PC-9 (cell line): ENCODE results near the gene CC2D1A. TPM values are rescaled to one million over a fixed set of nuclear protein-coding genes. Genes with fewer than 3 reads are reported as not detected.

Source experiments
- BruUV-seq: library from RNA; stranded (reverse); fragments of 400-500 nt; replicated peaks from 2 replicates; lab custom pipeline; 2021; lab: Mats Ljungman, UMichigan
- CTCF ChIA-PET: fragments of 300-600 bp; sonication (Branson Sonifier 250); formaldehyde crosslinking; loops from one replicate; lab custom pipeline; 2022; ENCODE audit warnings: antibody characterized with exemption; lab: Charles Lee
- POLR2A ChIA-PET: fragments of 300-600 bp; sonication (Branson Sonifier 250); formaldehyde crosslinking; loops from one replicate; lab custom pipeline; 2022; ENCODE audit warnings: antibody characterized with exemption; ENCODE audit not compliant: unreplicated experiment; lab: Charles Lee
- DNase-seq, 2 experiments: peaks; one replicate each; pipeline versions ENCODE4 v3.0.0 to v3.0.0-alpha.2; 2015 to 2022; ENCODE audit warnings: mixed read lengths in 1 of 2
- H2AFZ ChIP-seq: fragments of 200-600 bp; sonication (generic); 2 replicates; pipeline ENCODE4 v1.8.1; 2017; ENCODE audit warnings: antibody characterized with exemption
- H3F3A ChIP-seq: fragments of 200-600 bp; sonication (generic); 2 replicates; pipeline ENCODE4 v1.8.1; 2017; ENCODE audit warnings: antibody characterized with exemption, mild to moderate bottlenecking, low read depth; ENCODE audit not compliant: insufficient read depth
- H3K27ac ChIP-seq: fragments of 200-600 bp; sonication (generic); 2 replicates; pipeline ENCODE4 v1.6.1; 2016; ENCODE audit warnings: mixed run types
- H3K27me3 ChIP-seq: fragments of 200-600 bp; sonication (generic); 2 replicates; pipeline ENCODE4 v1.6.1; 2016; ENCODE audit warnings: low read depth, mixed run types; ENCODE audit not compliant: insufficient read depth
- H3K36me3 ChIP-seq: fragments of 200-600 bp; sonication (generic); 2 replicates; pipeline ENCODE4 v1.6.1; 2016; ENCODE audit warnings: low read depth, mixed run types
- H3K4me1 ChIP-seq: fragments of 200-600 bp; sonication (generic); replicated peaks from 2 replicates; pipeline ENCODE4 v1.6.1; 2016; ENCODE audit warnings: mixed run types; ENCODE audit not compliant: insufficient read depth
- H3K4me2 ChIP-seq: fragments of 200-600 bp; sonication (generic); 2 replicates; pipeline ENCODE4 v1.6.1; 2017; ENCODE audit warnings: mixed run types
- H3K4me3 ChIP-seq: fragments of 200-600 bp; sonication (generic); 2 replicates; pipeline ENCODE4 v1.6.1; 2016; ENCODE audit warnings: mixed run types
- H3K79me2 ChIP-seq: fragments of 200-600 bp; sonication (generic); 2 replicates; pipeline ENCODE4 v1.6.1; 2017; ENCODE audit warnings: low read depth, mixed run types
- H3K9me2 ChIP-seq: fragments of 200-600 bp; sonication (generic); 2 replicates; pipeline ENCODE4 v1.8.1; 2017; ENCODE audit warnings: mild to moderate bottlenecking; ENCODE audit not compliant: insufficient read depth
- H3K9me3 ChIP-seq: fragments of 200-600 bp; sonication (generic); 2 replicates; pipeline ENCODE4 v1.8.1; 2016; ENCODE audit warnings: low read depth; ENCODE audit not compliant: insufficient read depth
- H4K20me1 ChIP-seq: fragments of 200-600 bp; sonication (generic); 2 replicates; pipeline ENCODE4 v1.8.1; 2017; ENCODE audit not compliant: insufficient read depth
- EZH2 ChIP-seq: fragments of 200-600 bp; sonication (generic); IDR thresholded peaks from 2 replicates; pipeline ENCODE4 v1.8.0; 2017; ENCODE audit warnings: antibody characterized with exemption, low read depth
- intact Hi-C: fragments of 100-400 bp; cut with micrococcal nuclease; formaldehyde crosslinking; loops from one replicate; pipeline ENCODE4 v1.10.0; 2022; ENCODE audit not compliant: unreplicated experiment
- total RNA-seq: library from RNA; stranded (reverse); gene quantifications from 2 replicates; pipeline ENCODE4 v1.2.3, GENCODE V29; 2021
- TF ChIP-seq, protein P1 (sequence below): fragments of 200-600 bp; sonication (generic); conservative IDR thresholded peaks from 2 replicates; pipeline ENCODE4 v1.6.1; 2017; ENCODE audit warnings: mixed run types, antibody characterized with exemption, mild to moderate bottlenecking, moderate library complexity

Gene CC2D1A
- total RNA-seq, 1 experiment from 2014 or later: 55.1 TPM

DNA sequence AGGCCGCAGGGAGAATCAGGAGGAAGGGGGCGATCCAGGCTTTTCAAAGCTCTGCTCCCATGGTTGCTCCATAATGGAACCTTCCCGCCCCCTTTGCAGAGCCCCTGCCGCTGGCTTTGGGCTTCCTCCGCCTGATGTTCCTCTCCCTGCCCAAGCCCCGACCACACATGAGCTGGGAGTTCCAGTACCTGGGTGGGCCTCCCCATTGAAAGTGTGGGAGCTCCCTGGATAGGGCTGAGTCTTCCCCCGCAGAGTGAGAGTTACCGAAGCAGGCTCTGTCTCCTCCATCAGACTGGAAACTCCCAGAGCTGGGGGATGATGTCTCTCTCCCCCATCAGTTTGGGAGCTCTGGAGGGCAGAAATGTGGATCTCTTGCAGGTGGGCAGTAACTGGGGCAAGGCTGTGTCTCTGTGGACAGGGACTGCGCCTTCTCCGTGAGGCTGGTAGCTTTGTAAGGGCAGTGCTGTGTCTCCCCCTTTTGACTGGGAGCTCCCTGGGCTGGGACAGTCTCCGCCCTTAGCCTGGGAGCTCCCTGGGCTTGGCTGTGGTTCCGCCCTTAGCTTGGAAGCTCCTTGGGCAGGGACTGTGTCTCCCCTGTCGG, 47.0 kb downstream of the CC2D1A start:
- H3K27me3 ChIP-seq: no peaks in the 10 kb centered on the region
- H2AFZ ChIP-seq: no peak overlapping the region

DNA sequence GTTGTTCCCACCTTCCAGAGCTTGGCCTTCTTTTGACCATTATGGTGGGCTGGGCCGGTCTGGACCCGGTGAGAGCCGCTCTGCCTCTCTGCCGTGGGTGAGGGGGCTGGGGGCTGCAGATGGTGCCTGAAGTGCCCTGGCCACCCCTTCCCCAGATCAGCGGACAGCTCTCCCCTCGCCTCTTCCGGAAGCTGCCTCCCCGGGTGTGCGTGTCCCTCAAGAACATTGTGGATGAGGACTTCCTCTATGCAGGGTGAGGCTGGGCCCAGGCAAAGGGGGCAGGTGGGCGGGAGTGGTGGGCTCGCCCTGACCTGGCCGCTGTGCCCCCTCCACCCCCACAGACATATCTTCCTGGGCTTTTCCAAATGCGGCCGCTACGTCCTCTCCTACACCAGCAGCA, 48.2 kb downstream of the CC2D1A start:
- H3K36me3 ChIP-seq: 0 out of 2 replicates have a peak, but pooled peaks cover 4% of the 10 kb centered on the region
- DNase-seq: no peak
- peaks cover 8% of the 10 kb centered on the region for H4K20me1 ChIP-seq
- no peaks in the 10 kb centered on the region for H3K27me3 ChIP-seq
- H3K79me2 ChIP-seq: peaks cover 18% of the 10 kb centered on the region
- no peak overlapping the region for H3K4me3 ChIP-seq
- CTCF ChIA-PET: no interaction called here
- intact Hi-C loops: no loop called here
- no TSS peak for BruUV-seq
- H3F3A ChIP-seq: no peaks in the 10 kb centered on the region
- POLR2A ChIA-PET: no interaction called here
- H2AFZ ChIP-seq: no peak overlapping the region
- H3K4me2 ChIP-seq: no peak overlapping the region
- no peak overlapping the region for H3K27ac ChIP-seq
- no peaks in the 10 kb centered on the region for H3K9me3 ChIP-seq
- TF ChIP-seq, protein P1, sequence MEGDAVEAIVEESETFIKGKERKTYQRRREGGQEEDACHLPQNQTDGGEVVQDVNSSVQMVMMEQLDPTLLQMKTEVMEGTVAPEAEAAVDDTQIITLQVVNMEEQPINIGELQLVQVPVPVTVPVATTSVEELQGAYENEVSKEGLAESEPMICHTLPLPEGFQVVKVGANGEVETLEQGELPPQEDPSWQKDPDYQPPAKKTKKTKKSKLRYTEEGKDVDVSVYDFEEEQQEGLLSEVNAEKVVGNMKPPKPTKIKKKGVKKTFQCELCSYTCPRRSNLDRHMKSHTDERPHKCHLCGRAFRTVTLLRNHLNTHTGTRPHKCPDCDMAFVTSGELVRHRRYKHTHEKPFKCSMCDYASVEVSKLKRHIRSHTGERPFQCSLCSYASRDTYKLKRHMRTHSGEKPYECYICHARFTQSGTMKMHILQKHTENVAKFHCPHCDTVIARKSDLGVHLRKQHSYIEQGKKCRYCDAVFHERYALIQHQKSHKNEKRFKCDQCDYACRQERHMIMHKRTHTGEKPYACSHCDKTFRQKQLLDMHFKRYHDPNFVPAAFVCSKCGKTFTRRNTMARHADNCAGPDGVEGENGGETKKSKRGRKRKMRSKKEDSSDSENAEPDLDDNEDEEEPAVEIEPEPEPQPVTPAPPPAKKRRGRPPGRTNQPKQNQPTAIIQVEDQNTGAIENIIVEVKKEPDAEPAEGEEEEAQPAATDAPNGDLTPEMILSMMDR: no peak
- no peak for TF ChIP-seq EZH2
- H3K9me2 ChIP-seq: no peaks in the 10 kb centered on the region
- peaks cover 6% of the 10 kb centered on the region for H3K4me1 ChIP-seq

More for the DNA sequence above, 47.0 kb downstream of the CC2D1A start:
- BruUV-seq: TSS peak; percentile 69
- Histone ChIP-seq H3K79me2 (peaks cover 18% of the 10 kb centered on the region), H3F3A (no peaks in the 10 kb centered on the region), H4K20me1 (peaks cover 8% of the 10 kb centered on the region), H3K4me2 (peak overlapping the region; percentile 100), H3K9me2 (no peaks in the 10 kb centered on the region), H3K27ac (no peak overlapping the region), H3K36me3 (0 out of 2 replicates have a peak, but pooled peaks cover 3% of the 10 kb centered on the region), H3K4me3 (peak overlapping the region; percentile 82), H3K9me3 (no peaks in the 10 kb centered on the region), H3K4me1 (peaks cover 6% of the 10 kb centered on the region)
- intact Hi-C loops: loop anchor here (1.0 to 2.0 kb wide), 3 partner anchors 60 to 119 kb away; partner anchors contain the start of gene MISP3
- TF ChIP-seq, protein P1: no peak; the same call in 1 of the 2 replicates
- TF ChIP-seq EZH2: no peak
- POLR2A ChIA-PET: interaction anchor here (0.6 to 0.7 kb wide), 3 partner anchors 94 to 165 kb away, joined by 4 to 27 read pairs (median 4); no protein-coding TSS in a partner anchor
- CTCF ChIA-PET: interaction anchor here (0.6 to 1.1 kb wide), 4 partner anchors 90 to 350 kb away, joined by 3 to 7 read pairs (median 4); no protein-coding TSS in a partner anchor
- peak in 1 of 2 experiments; percentile 62 for DNase-seq

DNA sequence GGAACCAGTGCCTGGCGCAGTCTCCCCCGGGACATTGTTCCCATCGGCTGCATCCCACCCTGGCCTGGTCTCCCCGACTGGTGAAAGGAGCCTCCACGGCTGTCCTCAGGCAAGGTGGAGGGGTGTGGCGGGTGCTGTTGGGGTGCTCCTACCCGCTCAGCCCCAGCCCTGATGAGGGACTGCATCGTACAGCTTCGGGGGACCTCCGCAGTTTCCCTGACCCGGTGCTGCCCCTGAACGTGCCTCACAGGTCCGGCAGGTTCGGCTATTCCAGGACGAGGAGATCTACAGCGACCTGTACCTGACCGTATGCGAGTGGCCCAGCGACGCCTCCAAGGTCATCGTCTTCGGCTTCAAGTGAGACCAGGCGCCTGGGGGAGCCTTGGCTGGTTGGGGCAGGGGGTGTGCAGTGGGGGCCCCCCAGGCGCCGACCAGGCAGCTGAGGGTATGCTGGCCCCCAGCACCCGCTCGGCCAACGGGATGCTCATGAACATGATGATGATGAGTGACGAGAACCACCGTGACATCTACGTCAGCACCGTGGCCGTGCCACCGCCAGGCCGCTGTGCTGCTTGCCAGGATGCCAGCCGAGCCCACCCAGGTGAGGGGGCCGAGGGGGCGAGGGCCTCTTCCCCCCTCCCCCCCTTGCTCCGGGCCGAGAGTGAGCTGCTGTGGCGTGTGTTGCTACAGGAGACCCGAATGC, 49.8 kb downstream of the CC2D1A start:
- H3K36me3 ChIP-seq: peaks cover 15% of the 10 kb centered on the region; the same call in 1 of the 2 replicates
- peaks cover 18% of the 10 kb centered on the region for H3K79me2 ChIP-seq
- TF ChIP-seq EZH2: no peak
- TF ChIP-seq, protein P1: no peak
- no TSS peak for BruUV-seq
- intact Hi-C loops: no loop called here
- no peaks in the 10 kb centered on the region for H3F3A ChIP-seq
- ChIA-PET CTCF (interaction anchor here (0.6 kb wide), 2 partner anchors 18 to 974 kb away, joined by 3 to 4 read pairs; no protein-coding TSS in a partner anchor), POLR2A (no interaction called here)
- H3K9me2 ChIP-seq: no peaks in the 10 kb centered on the region
- no peaks in the 10 kb centered on the region for H3K27me3 ChIP-seq
- DNase-seq: no peak
- H2AFZ ChIP-seq: no peak overlapping the region
- peaks cover 8% of the 10 kb centered on the region for H4K20me1 ChIP-seq
- H3K4me3 ChIP-seq: no peak overlapping the region
- no peak overlapping the region for H3K27ac ChIP-seq
- H3K4me2 ChIP-seq: no peak overlapping the region
- H3K4me1 ChIP-seq: peaks cover 6% of the 10 kb centered on the region
- no peaks in the 10 kb centered on the region for H3K9me3 ChIP-seq
